IMR-90 (cell line): ENCODE data around the gene ZSWIM8. TPM values are rescaled to one million over a fixed set of nuclear protein-coding genes. Genes with fewer than 3 reads are reported as not detected.

Experiments used
- ATAC-seq: fragments of 200-7000 bp; cut with Tn5 transposase; 2 replicates; pipeline ENCODE4 v1.9.1; 2020; ENCODE audit warnings: low read depth, mild to moderate bottlenecking, moderate library complexity
- BruUV-seq: library from RNA; stranded (reverse); fragments of 400-500 nt; replicated peaks from 2 replicates; lab custom pipeline; 2021; lab: Mats Ljungman, UMichigan
- CTCF ChIA-PET: fragments of 300-600 bp; formaldehyde crosslinking; extraction: SDS; loops from one replicate; lab custom pipeline; 2021; ENCODE audit warnings: antibody characterized with exemption; lab: Yijun Ruan, JAX
- POLR2A ChIA-PET: fragments of 300-600 bp; sonication (Branson Sonifier 250); formaldehyde crosslinking; loops from one replicate; lab custom pipeline; 2022; ENCODE audit warnings: antibody characterized with exemption; ENCODE audit not compliant: unreplicated experiment; lab: Charles Lee
- DNase-seq: peaks from one replicate; pipeline ENCODE4 v3.0.0; 2013
- H2AFZ ChIP-seq: replicated peaks from 2 replicates; pipeline ENCODE3; 2013; ENCODE audit warnings: low read length, mild to moderate bottlenecking; ENCODE audit not compliant: poor library complexity
- H2AK5ac ChIP-seq: 2 replicates; pipeline ENCODE4 v1.6.1; 2013; ENCODE audit warnings: low read depth, low read length, inconsistent platforms
- H2AK9ac ChIP-seq: replicated peaks from 2 replicates; pipeline ENCODE3; 2013; ENCODE audit warnings: mild to moderate bottlenecking, low read depth, low read length, moderate library complexity; ENCODE audit not compliant: poor library complexity
- H2BK120ac ChIP-seq: 2 replicates; pipeline ENCODE4 v1.6.1; 2013; ENCODE audit warnings: low read depth, low read length, inconsistent platforms
- H2BK15ac ChIP-seq: 3 replicates; pipeline ENCODE4 v1.6.1; 2013; ENCODE audit warnings: low read depth, low read length, inconsistent platforms
- H2BK20ac ChIP-seq: 2 replicates; pipeline ENCODE4 v1.6.1; 2013; ENCODE audit warnings: low read depth, mild to moderate bottlenecking, inconsistent platforms, low read length, moderate library complexity
- H2BK5ac ChIP-seq: 2 replicates; pipeline ENCODE4 v1.6.1; 2013; ENCODE audit warnings: mild to moderate bottlenecking, low read depth, low read length, inconsistent platforms; ENCODE audit not compliant: poor library complexity, severe bottlenecking
- H3K14ac ChIP-seq: replicated peaks from 2 replicates; pipeline ENCODE4 v1.6.1; 2013; ENCODE audit warnings: low read depth, low read length, inconsistent platforms
- H3K18ac ChIP-seq: 2 replicates; pipeline ENCODE4 v1.6.1; 2013; ENCODE audit warnings: low read depth, low read length, control low read depth
- H3K23ac ChIP-seq: 2 replicates; pipeline ENCODE4 v1.6.1; 2013; ENCODE audit warnings: low read depth, low read length, inconsistent platforms
- H3K27ac ChIP-seq: 2 replicates; pipeline ENCODE4 v1.5.1; 2013; ENCODE audit warnings: mild to moderate bottlenecking, control low read depth, low read length; ENCODE audit not compliant: insufficient read depth
- H3K27me3 ChIP-seq: 2 replicates; pipeline ENCODE4 v1.6.1; 2013; ENCODE audit warnings: low read length; ENCODE audit not compliant: control insufficient read depth, insufficient read depth
- H3K36me3 ChIP-seq: 2 replicates; pipeline ENCODE4 v1.6.1; 2013; ENCODE audit warnings: low read length, mixed read lengths; ENCODE audit not compliant: control insufficient read depth, insufficient read depth
- H3K4ac ChIP-seq: 2 replicates; pipeline ENCODE4 v1.6.1; 2013; ENCODE audit warnings: low read depth, low read length, inconsistent platforms
- H3K4me1 ChIP-seq: 2 replicates; pipeline ENCODE4 v1.6.1; 2013; ENCODE audit warnings: low read length, mixed read lengths; ENCODE audit not compliant: control insufficient read depth, insufficient read depth
- H3K4me2 ChIP-seq: 2 replicates; pipeline ENCODE4 v1.6.1; 2013; ENCODE audit warnings: low read depth, mild to moderate bottlenecking, control low read depth, low read length, moderate library complexity
- H3K4me3 ChIP-seq: 2 replicates; pipeline ENCODE4 v1.5.1; 2013; ENCODE audit warnings: low read depth, mild to moderate bottlenecking, control low read depth, low read length, moderate library complexity; ENCODE audit not compliant: insufficient read depth
- H3K56ac ChIP-seq: 2 replicates; pipeline ENCODE4 v1.6.1; 2013; ENCODE audit warnings: low read length, inconsistent platforms; ENCODE audit not compliant: insufficient read depth; ENCODE audit errors: extremely low read depth
- H3K79me1 ChIP-seq, 2 experiments: 2 replicates each; pipeline ENCODE4 v1.6.1; 2013; ENCODE audit warnings: low read length in 2 of 2, inconsistent platforms in 1 of 2, low read depth in 1 of 2
- H3K9ac ChIP-seq: 2 replicates; pipeline ENCODE4 v1.6.1; 2013; ENCODE audit warnings: low read depth, low read length, control low read depth
- H3K9me1 ChIP-seq: 2 replicates; pipeline ENCODE4 v1.6.1; 2013; ENCODE audit warnings: low read length, inconsistent platforms; ENCODE audit not compliant: insufficient read depth
- H3K9me3 ChIP-seq: 2 replicates; pipeline ENCODE4 v1.6.1; 2013; ENCODE audit warnings: low read length; ENCODE audit not compliant: control insufficient read depth, insufficient read depth
- H4K20me1 ChIP-seq: 2 replicates; pipeline ENCODE4 v1.6.1; 2013; ENCODE audit warnings: low read length, inconsistent platforms; ENCODE audit not compliant: insufficient read depth
- H4K5ac ChIP-seq: 2 replicates; pipeline ENCODE4 v1.6.1; 2013; ENCODE audit warnings: mild to moderate bottlenecking, low read depth, low read length, control low read depth
- H4K8ac ChIP-seq, 2 experiments: 2 replicates each; pipeline ENCODE4 v1.6.1; 2013; ENCODE audit warnings: low read depth in 2 of 2, low read length in 2 of 2, control low read depth in 1 of 2, inconsistent platforms in 1 of 2
- H4K91ac ChIP-seq: 2 replicates; pipeline ENCODE4 v1.6.1; 2013; ENCODE audit warnings: low read depth, low read length, inconsistent platforms; ENCODE audit not compliant: insufficient read depth
- CEBPB ChIP-seq: IDR thresholded peaks from 2 replicates; pipeline ENCODE4 v1.6.1; 2012; ENCODE audit warnings: low read depth, low read length, improper control_type of control experiment
- CHD1 ChIP-seq: IDR thresholded peaks from 2 replicates; pipeline ENCODE4 v1.6.1; 2012; ENCODE audit warnings: low read depth, low read length, improper control_type of control experiment
- ELK1 ChIP-seq: fragments of 150-350 bp; IDR thresholded peaks from 2 replicates; pipeline ENCODE4 v1.6.1; 2016; ENCODE audit warnings: low read depth, mild to moderate bottlenecking, low read length, moderate library complexity, borderline replicate concordance
- FOS ChIP-seq: fragments of 150-350 bp; IDR thresholded peaks from 2 replicates; pipeline ENCODE4 v1.6.1; 2016; ENCODE audit warnings: low read depth, low read length
- MAFK ChIP-seq: IDR thresholded peaks from 2 replicates; pipeline ENCODE4 v1.6.1; 2012; ENCODE audit warnings: low read depth, low read length, improper control_type of control experiment
- MAZ ChIP-seq: IDR thresholded peaks from 2 replicates; pipeline ENCODE4 v1.6.1; 2012; ENCODE audit warnings: low read depth, mild to moderate bottlenecking, low read length, improper control_type of control experiment, moderate library complexity, borderline replicate concordance
- MXI1 ChIP-seq: IDR thresholded peaks from 2 replicates; pipeline ENCODE4 v1.6.1; 2012; ENCODE audit warnings: low read depth, mild to moderate bottlenecking, low read length, moderate library complexity, borderline replicate concordance
- NFE2L2 ChIP-seq: fragments of 150-350 bp; IDR thresholded peaks from 2 replicates; pipeline ENCODE4 v1.6.1; 2016; ENCODE audit warnings: low read depth, mild to moderate bottlenecking, low read length
- RAD21 ChIP-seq: IDR thresholded peaks from 2 replicates; pipeline ENCODE4 v1.6.1; 2012; ENCODE audit warnings: low read length, improper control_type of control experiment
- RCOR1 ChIP-seq: IDR thresholded peaks from 2 replicates; pipeline ENCODE4 v1.6.1; 2012; ENCODE audit warnings: mild to moderate bottlenecking, low read length, improper control_type of control experiment; ENCODE audit not compliant: insufficient replicate concordance
- RFX5 ChIP-seq: IDR thresholded peaks from 2 replicates; pipeline ENCODE4 v1.8.0; 2012; ENCODE audit warnings: low read depth, mild to moderate bottlenecking, low read length, moderate library complexity
- SMC3 ChIP-seq: fragments of 150-350 bp; IDR thresholded peaks from 2 replicates; pipeline ENCODE4 v1.6.1; 2016; ENCODE audit warnings: low read depth, mild to moderate bottlenecking, antibody characterized with exemption, low read length, moderate library complexity
- WGBS, 2 experiments: methylation state at CpG; one replicate each; pipeline versions ENCODE4 v1.1.5 to v1.1.7; 2013; ENCODE audit warnings: missing lambda C conversion rate in 2 of 2; ENCODE audit not compliant: insufficient read length in 1 of 2; ENCODE audit errors: extremely low coverage in 2 of 2; 5-methylcytosine and 5-hydroxymethylcytosine counted together
- dilution Hi-C: fragments of 300-500 bp; cut with HindIII; formaldehyde crosslinking; loops from one replicate; pipeline ENCODE4 v1.14.3; 2018; ENCODE audit warnings: low sequenced_read_pairs; ENCODE audit not compliant: unreplicated experiment
- in situ Hi-C: fragments of 300-500 bp; cut with MboI; formaldehyde crosslinking; loops from 3 replicates; pipeline ENCODE4 v1.14.3; 2019; ENCODE audit warnings: low sequenced_read_pairs, inconsistent platforms, mixed read lengths
- intact Hi-C: fragments of 100-400 bp; cut with micrococcal nuclease; formaldehyde crosslinking; loops from 2 replicates; pipeline ENCODE4 v1.10.0; 2022
- polyA plus RNA-seq, 3 experiments: library from polyadenylated mRNA; depleted of rRNA; stranded (reverse); fragments of >200 nt; gene quantifications; 2 replicates each; pipeline ENCODE4 v1.2.3, GENCODE V29; 2012; ENCODE audit warnings: low replicate concordance in 1 of 3
- total RNA-seq: library from RNA; depleted of rRNA; stranded (reverse); fragments of >200 nt; gene quantifications from 2 replicates; pipeline ENCODE4 v1.2.3, GENCODE V29; 2012
- TF ChIP-seq, protein P1 (sequence below): fragments of 150-350 bp; IDR thresholded peaks from 2 replicates; pipeline ENCODE4 v1.6.1; 2017; ENCODE audit warnings: mild to moderate bottlenecking, antibody characterized with exemption, low read length, low read depth

ZSWIM8 gene
- total and polyA plus RNA-seq, 2 of the 4 experiments (the other 2 are of a cell fraction): 16.8 to 103 TPM

GRCh38 chr10:73772281-73773151 lies 12.9 kb upstream of the ZSWIM8 start:
- CTCF ChIA-PET: no interaction called here
- H3K14ac ChIP-seq: peak overlapping the region; percentile 96
- no peaks in the 10 kb centered on the region for H3K27me3 ChIP-seq
- peaks cover 25% of the 10 kb centered on the region for H4K20me1 ChIP-seq
- H2BK120ac ChIP-seq: peak overlapping the region; percentile 30; the same call in 1 of the 2 replicates
- H3K4me1 ChIP-seq: peaks cover 7% of the 10 kb centered on the region
- peak overlapping the region; percentile 94 for H3K4ac ChIP-seq
- H3K36me3 ChIP-seq: peaks cover 50% of the 10 kb centered on the region
- no TSS peak for BruUV-seq
- peak; percentile 84 for ATAC-seq
- peak overlapping the region; percentile 84 for H4K5ac ChIP-seq
- H3K9ac ChIP-seq: peak overlapping the region; percentile 96
- peaks cover 10% of the 10 kb centered on the region; the same call in 1 of the 2 replicates for H3K9me1 ChIP-seq
- no peaks in the 10 kb centered on the region for H3K9me3 ChIP-seq
- no peak overlapping the region for H2BK20ac ChIP-seq
- H2AK5ac ChIP-seq: peak overlapping the region; percentile 91
- peak overlapping the region; percentile 73 for H3K18ac ChIP-seq
- in situ Hi-C loops (no loop called here), intact Hi-C loops (loop anchor here (1.0 kb wide), 1 partner anchor 28 kb away; the partner anchor contains the start of gene SEC24C), dilution Hi-C loops (no loop called here)
- H3K4me3 ChIP-seq: peak overlapping the region; percentile 72
- peak overlapping the region; percentile 76 for H3K56ac ChIP-seq
- peak overlapping the region; percentile 94 for H3K23ac ChIP-seq
- peak overlapping the region; percentile 93 for H3K4me2 ChIP-seq
- peak overlapping the region; percentile 68 to 74 for H4K8ac ChIP-seq
- H2AFZ ChIP-seq: peak overlapping the region; percentile 99
- 0% methylated on average over 46 of the region's 101 CpGs; no CpG with 5 or more reads in 1 of the 2 experiments for WGBS, 2 experiments
- peaks cover 0 to 58% of the 10 kb centered on the region in 2 experiments; a peak in 2 of 4 replicates for H3K79me1 ChIP-seq
- POLR2A ChIA-PET: interaction anchor here (0.6 to 0.9 kb wide), 3 partner anchors 14 to 1166 kb away, joined by 3 to 4 read pairs (median 4); no protein-coding TSS in a partner anchor
- DNase-seq: peak; percentile 83
- H2BK15ac ChIP-seq: no peak overlapping the region; the same call in 2 of the 3 replicates
- peak overlapping the region; percentile 99 for H2AK9ac ChIP-seq
- peak overlapping the region; percentile 91 for H3K27ac ChIP-seq
- peak overlapping the region; percentile 94 for H2BK5ac ChIP-seq
- peak overlapping the region; percentile 71 for H4K91ac ChIP-seq
- TF ChIP-seq MXI1 (peak; percentile 30; the same call in 1 of the 2 replicates), SMC3 (no peak), FOS (no peak), NFE2L2 (no peak), RFX5 (no peak), ELK1 (no peak), MAZ (peak; percentile 81; the same call in 1 of the 2 replicates), CEBPB (no peak), CHD1 (0 out of 2 replicates have a peak, but pooled peaks have one; percentile 47), RCOR1 (no peak), MAFK (no peak), RAD21 (no peak; the same call in 1 of the 2 replicates)
- TF ChIP-seq, protein P1, sequence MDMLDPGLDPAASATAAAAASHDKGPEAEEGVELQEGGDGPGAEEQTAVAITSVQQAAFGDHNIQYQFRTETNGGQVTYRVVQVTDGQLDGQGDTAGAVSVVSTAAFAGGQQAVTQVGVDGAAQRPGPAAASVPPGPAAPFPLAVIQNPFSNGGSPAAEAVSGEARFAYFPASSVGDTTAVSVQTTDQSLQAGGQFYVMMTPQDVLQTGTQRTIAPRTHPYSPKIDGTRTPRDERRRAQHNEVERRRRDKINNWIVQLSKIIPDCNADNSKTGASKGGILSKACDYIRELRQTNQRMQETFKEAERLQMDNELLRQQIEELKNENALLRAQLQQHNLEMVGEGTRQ: no peak
